PC-3 (cell line): Measurements from ENCODE around the gene RELA. TPM values are rescaled to one million over a fixed set of nuclear protein-coding genes. Genes with fewer than 3 reads are reported as not detected.

Experiments used
- ATAC-seq: fragments of 200-7000 bp; cut with Tn5 transposase; 2 replicates; pipeline ENCODE4 v1.9.1; 2020; ENCODE audit warnings: mild to moderate bottlenecking, moderate library complexity
- BruUV-seq: library from RNA; stranded (reverse); fragments of 400-500 nt; replicated peaks from 2 replicates; lab custom pipeline; 2021; lab: Mats Ljungman, UMichigan
- CTCF ChIA-PET: fragments of 300-600 bp; sonication (Branson Sonifier 250); formaldehyde crosslinking; loops from one replicate; lab custom pipeline; 2022; ENCODE audit warnings: antibody characterized with exemption; lab: Charles Lee
- POLR2A ChIA-PET: fragments of 300-600 bp; sonication (Branson Sonifier 250); formaldehyde crosslinking; loops from one replicate; lab custom pipeline; 2022; ENCODE audit warnings: antibody characterized with exemption; ENCODE audit not compliant: unreplicated experiment; lab: Charles Lee
- DNase-seq: peaks from one replicate; pipeline ENCODE4 v3.0.0-alpha.2; 2015
- H2AFZ ChIP-seq: fragments of 300-600 bp; sonication (generic); 2 replicates; pipeline ENCODE4 v1.6.0; 2016; ENCODE audit warnings: antibody characterized with exemption, low read length
- H3F3A ChIP-seq: fragments of 300-600 bp; sonication (generic); one replicate; pipeline ENCODE4 v1.6.0; 2017; ENCODE audit warnings: antibody characterized with exemption, low read length, control low read depth, mild to moderate bottlenecking; ENCODE audit not compliant: unreplicated experiment
- H3K27ac ChIP-seq: fragments of 300-600 bp; sonication (generic); 2 replicates; pipeline ENCODE4 v1.5.1; 2016; ENCODE audit warnings: mild to moderate bottlenecking, low read length
- H3K27me3 ChIP-seq: fragments of 300-600 bp; sonication (generic); 2 replicates; pipeline ENCODE4 v1.6.1; 2016; ENCODE audit warnings: low read length, mixed read lengths
- H3K36me3 ChIP-seq: fragments of 300-600 bp; sonication (generic); 2 replicates; pipeline ENCODE4 v1.6.1; 2016; ENCODE audit warnings: low read depth, mixed run types, low read length, mixed read lengths
- H3K4me1 ChIP-seq: fragments of 300-600 bp; sonication (generic); 2 replicates; pipeline ENCODE4 v1.5.1; 2016; ENCODE audit warnings: low read length; ENCODE audit not compliant: insufficient read depth
- H3K4me2 ChIP-seq: fragments of 300-600 bp; sonication (generic); 2 replicates; pipeline ENCODE4 v1.6.0; 2016; ENCODE audit warnings: low read length
- H3K4me3 ChIP-seq: fragments of 300-600 bp; sonication (generic); 2 replicates; pipeline ENCODE4 v1.5.1; 2016; ENCODE audit warnings: mild to moderate bottlenecking, low read length, mixed read lengths
- H3K79me2 ChIP-seq: fragments of 300-600 bp; sonication (generic); 2 replicates; pipeline ENCODE4 v1.6.1; 2017; ENCODE audit warnings: low read length, mixed read lengths
- H3K9ac ChIP-seq: fragments of 300-600 bp; sonication (generic); 2 replicates; pipeline ENCODE4 v1.6.0; 2016; ENCODE audit warnings: mild to moderate bottlenecking, low read length
- H3K9me2 ChIP-seq: fragments of 300-600 bp; sonication (generic); replicated peaks from 2 replicates; pipeline ENCODE4 v1.6.1; 2016; ENCODE audit warnings: mixed run types, low read length, mixed read lengths
- H3K9me3 ChIP-seq: fragments of 300-600 bp; sonication (generic); 2 replicates; pipeline ENCODE4 v1.6.1; 2016; ENCODE audit warnings: low read length, mixed read lengths
- H4K20me1 ChIP-seq: fragments of 300-600 bp; sonication (generic); 2 replicates; pipeline ENCODE4 v1.6.1; 2016; ENCODE audit warnings: low read length, mixed read lengths
- EZH2 ChIP-seq: fragments of 300-600 bp; sonication (generic); IDR thresholded peaks from one replicate; pipeline ENCODE4 v1.6.1; 2017; ENCODE audit warnings: antibody characterized with exemption, mild to moderate bottlenecking, low read length; ENCODE audit not compliant: unreplicated experiment
- EZH2phosphoT487 ChIP-seq: fragments of 300-600 bp; sonication (generic); IDR thresholded peaks from 2 replicates; pipeline ENCODE4 v1.6.1; 2018; ENCODE audit warnings: mild to moderate bottlenecking, antibody characterized with exemption, low read length, borderline replicate concordance
- intact Hi-C: fragments of 100-400 bp; cut with micrococcal nuclease; formaldehyde crosslinking; loops from 2 replicates; pipeline ENCODE4 v1.9.0; 2023
- total RNA-seq: library from RNA; depleted of rRNA; stranded (reverse); fragments of >200 nt; gene quantifications from 2 replicates; pipeline ENCODE4 v1.2.3, GENCODE V29; 2014
- TF ChIP-seq, protein P1 (sequence below): fragments of 300-600 bp; sonication (generic); conservative IDR thresholded peaks from 2 replicates; pipeline ENCODE4 v1.5.1; 2017; ENCODE audit warnings: antibody characterized with exemption, low read depth, mild to moderate bottlenecking, low read length

The RELA gene
- total RNA-seq, 1 experiment from 2014 or later: 84.2 TPM

DNA sequence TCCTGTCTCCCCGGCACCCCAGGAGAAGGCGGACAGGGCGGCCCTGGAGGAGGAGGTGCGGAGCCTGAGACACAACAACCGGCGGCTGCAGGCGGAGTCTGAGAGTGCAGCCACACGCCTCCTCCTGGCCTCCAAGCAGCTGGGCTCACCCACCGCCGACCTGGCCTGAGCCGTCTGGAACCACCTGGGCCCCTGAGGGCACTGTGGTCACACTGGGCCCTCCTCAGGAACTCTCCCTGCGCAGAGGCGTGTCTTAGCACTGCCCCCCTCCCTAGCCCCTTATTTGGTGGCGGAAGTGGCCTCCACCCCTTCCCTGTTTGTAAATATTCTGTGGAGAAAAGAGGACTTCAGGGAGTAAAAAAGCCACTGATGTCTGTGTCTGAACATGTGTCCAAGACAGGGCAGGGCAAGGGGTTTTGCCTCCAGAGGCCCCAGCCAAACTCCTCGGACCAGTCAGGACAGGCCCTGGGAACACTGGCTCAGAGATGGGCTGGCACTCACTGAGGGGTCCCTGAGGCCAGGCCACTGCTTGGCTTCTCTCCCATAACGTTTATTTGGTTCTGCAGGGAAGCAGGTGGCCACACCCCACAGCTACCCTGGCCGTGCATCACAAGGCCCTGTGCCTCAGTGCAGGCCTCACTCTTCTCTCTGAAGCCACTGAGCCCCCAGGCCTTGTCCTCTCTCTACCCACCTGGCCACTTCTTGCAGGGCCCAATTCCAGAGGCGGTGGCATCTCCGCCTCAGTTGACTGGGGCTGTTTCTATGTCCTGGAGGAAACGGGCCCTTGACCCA is 12.0 kb downstream of the RELA start:
- Histone ChIP-seq H3F3A (no peaks in the 10 kb centered on the region), H3K9me3 (no peaks in the 10 kb centered on the region), H3K9me2 (no peaks in the 10 kb centered on the region), H3K36me3 (peaks cover 5% of the 10 kb centered on the region; the same call in 1 of the 2 replicates), H3K4me2 (peak overlapping the region; percentile 77; the same call in 1 of the 2 replicates), H3K4me1 (peaks cover 26% of the 10 kb centered on the region), H3K27me3 (no peaks in the 10 kb centered on the region), H4K20me1 (no peaks in the 10 kb centered on the region), H3K9ac (no peak overlapping the region), H3K79me2 (no peaks in the 10 kb centered on the region), H3K4me3 (no peak overlapping the region), H2AFZ (no peak overlapping the region), H3K27ac (peak overlapping the region; percentile 83)
- DNase-seq (no peak), ATAC-seq (no peak)
- BruUV-seq: no TSS peak
- POLR2A ChIA-PET: no interaction called here
- intact Hi-C loops: no loop called here
- TF ChIP-seq EZH2phosphoT487: no peak
- TF ChIP-seq, protein P1, sequence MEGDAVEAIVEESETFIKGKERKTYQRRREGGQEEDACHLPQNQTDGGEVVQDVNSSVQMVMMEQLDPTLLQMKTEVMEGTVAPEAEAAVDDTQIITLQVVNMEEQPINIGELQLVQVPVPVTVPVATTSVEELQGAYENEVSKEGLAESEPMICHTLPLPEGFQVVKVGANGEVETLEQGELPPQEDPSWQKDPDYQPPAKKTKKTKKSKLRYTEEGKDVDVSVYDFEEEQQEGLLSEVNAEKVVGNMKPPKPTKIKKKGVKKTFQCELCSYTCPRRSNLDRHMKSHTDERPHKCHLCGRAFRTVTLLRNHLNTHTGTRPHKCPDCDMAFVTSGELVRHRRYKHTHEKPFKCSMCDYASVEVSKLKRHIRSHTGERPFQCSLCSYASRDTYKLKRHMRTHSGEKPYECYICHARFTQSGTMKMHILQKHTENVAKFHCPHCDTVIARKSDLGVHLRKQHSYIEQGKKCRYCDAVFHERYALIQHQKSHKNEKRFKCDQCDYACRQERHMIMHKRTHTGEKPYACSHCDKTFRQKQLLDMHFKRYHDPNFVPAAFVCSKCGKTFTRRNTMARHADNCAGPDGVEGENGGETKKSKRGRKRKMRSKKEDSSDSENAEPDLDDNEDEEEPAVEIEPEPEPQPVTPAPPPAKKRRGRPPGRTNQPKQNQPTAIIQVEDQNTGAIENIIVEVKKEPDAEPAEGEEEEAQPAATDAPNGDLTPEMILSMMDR: no peak
- TF ChIP-seq EZH2: no peak
- CTCF ChIA-PET: no interaction called here

DNA sequence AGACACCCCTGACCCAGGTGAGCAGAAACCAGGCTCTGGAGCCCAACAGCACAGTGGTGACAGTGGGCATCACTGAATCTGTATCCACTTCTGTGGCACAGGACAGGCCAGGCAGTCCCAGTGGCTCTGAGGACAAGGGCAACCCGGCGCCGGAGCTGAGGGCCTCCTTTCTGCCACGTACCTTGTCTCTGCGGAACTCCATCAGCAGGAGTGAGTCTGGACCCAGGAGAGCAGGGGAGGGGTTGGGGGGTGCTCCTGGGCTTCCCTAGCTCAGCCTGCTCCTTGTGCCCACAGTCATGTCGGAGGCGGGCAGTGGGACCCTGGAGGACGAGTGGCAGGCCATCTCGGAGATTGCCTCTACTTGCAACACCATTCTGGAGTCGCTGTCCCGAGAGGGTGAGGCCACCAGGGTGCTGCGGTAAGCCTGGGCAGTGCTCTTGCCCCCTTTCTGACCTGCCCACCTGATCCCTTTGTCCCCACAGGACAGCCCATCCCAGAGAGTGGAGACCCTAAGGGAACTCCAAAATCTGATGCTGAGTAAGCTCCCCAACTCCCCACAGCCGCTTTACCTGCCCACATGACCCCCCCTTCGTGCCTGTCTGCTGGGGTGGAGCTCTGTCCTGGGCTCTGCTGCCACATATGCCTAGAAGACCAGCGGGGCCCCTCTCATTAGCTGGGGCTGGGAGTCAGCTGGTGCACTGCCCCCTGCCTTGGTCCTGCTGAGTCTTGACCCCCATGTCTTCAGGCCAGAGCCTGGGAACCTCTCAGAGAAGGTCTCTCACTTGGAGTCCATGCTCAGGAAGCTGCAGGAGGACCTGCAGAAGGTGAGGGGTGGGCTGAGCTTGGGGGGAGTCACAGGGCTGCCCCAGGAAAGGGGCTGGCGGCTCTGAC is 12.8 kb downstream of the RELA start:
- H3K9ac ChIP-seq: no peak overlapping the region

More for the DNA sequence above, 12.8 kb downstream of the RELA start:
- ChIA-PET POLR2A (no interaction called here), CTCF (no interaction called here)
- intact Hi-C loops: no loop called here
- Histone ChIP-seq H2AFZ (no peak overlapping the region), H3K4me3 (no peak overlapping the region), H3K4me2 (no peak overlapping the region), H3K36me3 (no peaks in the 10 kb centered on the region; the same call in 1 of the 2 replicates), H3K9me3 (no peaks in the 10 kb centered on the region), H3K4me1 (peaks cover 26% of the 10 kb centered on the region), H3K27ac (no peak overlapping the region), H3K27me3 (no peaks in the 10 kb centered on the region), H3K9me2 (no peaks in the 10 kb centered on the region), H4K20me1 (no peaks in the 10 kb centered on the region), H3K79me2 (no peaks in the 10 kb centered on the region), H3F3A (no peaks in the 10 kb centered on the region)
- DNase-seq: no peak
- no TSS peak for BruUV-seq
- ATAC-seq: no peak
- TF ChIP-seq, protein P1: no peak
- TF ChIP-seq EZH2phosphoT487: no peak
- TF ChIP-seq EZH2: no peak
